ENCODE results near the gene PNPLA6. TPM values are rescaled to one million over a fixed set of nuclear protein-coding genes. Genes with fewer than 3 reads are reported as not detected.
A peak's percentile ranks its signal among the peaks of the same experiment; 100 is the strongest.

PNPLA6 gene
- total and polyA plus RNA-seq, 8 donors = 28.7 to 255 (median 37.7) TPM

DNA sequence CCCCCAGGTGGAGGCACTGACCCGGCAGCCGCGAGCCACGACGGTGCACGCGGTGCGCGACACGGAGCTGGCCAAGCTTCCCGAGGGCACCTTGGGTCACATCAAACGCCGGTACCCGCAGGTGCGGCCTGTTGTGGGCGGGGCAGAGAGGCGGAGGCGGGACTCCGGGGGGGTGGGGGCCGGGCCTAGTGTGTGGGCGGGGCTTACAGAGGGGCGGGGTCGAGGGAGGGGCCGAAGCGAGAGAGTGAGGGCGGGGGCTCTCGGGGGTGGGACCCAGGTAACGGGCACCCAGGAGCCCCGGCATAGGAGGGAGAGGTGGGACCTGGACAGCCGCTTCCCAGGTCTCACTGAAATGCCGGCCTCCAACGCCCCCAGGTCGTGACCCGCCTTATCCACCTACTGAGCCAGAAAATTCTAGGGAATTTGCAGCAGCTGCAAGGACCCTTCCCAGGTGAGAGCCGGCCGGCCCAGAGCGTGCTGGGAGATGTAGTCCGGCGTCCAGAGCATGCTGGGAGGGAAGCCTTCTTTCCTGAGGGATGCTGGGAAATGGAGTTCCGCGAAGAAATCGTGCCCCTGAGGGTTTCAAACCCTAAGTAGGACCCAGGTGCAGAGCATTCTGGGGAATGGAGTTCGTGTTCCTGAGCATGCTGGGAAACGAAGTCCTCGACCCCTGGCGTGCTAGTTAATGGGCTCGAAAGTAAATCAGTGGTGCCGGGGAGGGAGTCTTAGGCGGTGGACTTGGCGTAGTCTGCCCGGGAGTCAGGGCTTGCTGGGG lies 15.7 kb downstream of the PNPLA6 start:
- H3K4me1 ChIP-seq = peaks cover 0 to 14% of the 10 kb centered on the region in 2 donors
- no peaks in the 10 kb centered on the region for H3K9me3 ChIP-seq
- peak overlapping the region in 1 of 2 donors; percentile 27 for H3K4me3 ChIP-seq
- intact Hi-C loops (cut with DNase I) = no loop called here
- ATAC-seq (peak; percentile 96), DNase-seq (peak; percentile 48 to 88 (median 80))
- TF ChIP-seq, protein P1, sequence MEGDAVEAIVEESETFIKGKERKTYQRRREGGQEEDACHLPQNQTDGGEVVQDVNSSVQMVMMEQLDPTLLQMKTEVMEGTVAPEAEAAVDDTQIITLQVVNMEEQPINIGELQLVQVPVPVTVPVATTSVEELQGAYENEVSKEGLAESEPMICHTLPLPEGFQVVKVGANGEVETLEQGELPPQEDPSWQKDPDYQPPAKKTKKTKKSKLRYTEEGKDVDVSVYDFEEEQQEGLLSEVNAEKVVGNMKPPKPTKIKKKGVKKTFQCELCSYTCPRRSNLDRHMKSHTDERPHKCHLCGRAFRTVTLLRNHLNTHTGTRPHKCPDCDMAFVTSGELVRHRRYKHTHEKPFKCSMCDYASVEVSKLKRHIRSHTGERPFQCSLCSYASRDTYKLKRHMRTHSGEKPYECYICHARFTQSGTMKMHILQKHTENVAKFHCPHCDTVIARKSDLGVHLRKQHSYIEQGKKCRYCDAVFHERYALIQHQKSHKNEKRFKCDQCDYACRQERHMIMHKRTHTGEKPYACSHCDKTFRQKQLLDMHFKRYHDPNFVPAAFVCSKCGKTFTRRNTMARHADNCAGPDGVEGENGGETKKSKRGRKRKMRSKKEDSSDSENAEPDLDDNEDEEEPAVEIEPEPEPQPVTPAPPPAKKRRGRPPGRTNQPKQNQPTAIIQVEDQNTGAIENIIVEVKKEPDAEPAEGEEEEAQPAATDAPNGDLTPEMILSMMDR (IDR thresholded peaks at IDR 0.05) = no peak
- no peak overlapping the region for H3K27ac ChIP-seq
- no peaks in the 10 kb centered on the region for H3K27me3 ChIP-seq
- H3K36me3 ChIP-seq = peaks cover 0 to 71% of the 10 kb centered on the region in 2 donors

DNA sequence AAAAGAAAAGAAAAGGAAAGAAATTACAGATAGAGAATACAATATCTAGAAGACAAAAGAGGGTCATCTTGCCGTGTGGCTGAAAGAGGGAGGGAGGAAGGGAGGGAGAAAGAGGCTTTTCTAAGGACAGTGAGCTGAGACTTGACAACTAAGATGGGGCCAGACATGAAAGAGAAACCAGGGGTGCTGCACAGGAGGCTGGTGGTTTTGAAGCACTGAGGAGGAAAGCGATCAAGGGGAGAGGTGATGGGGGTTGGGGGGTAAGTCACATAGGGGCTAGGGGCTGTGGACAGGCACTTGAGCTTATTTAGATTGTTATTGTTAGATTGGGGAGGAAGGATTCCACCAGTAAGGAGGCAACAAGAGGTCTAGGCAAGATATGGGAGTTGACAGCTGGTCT lies 17.3 kb downstream of the PNPLA6 start:
- Histone ChIP-seq H3K9me3 (no peaks in the 10 kb centered on the region), H3K27me3 (no peaks in the 10 kb centered on the region), H3K36me3 (peaks cover 0 to 80% of the 10 kb centered on the region in 2 donors), H3K4me3 (no peak overlapping the region), H3K27ac (no peak overlapping the region), H3K4me1 (peaks cover 0 to 4% of the 10 kb centered on the region in 2 donors)
- intact Hi-C loops (cut with DNase I) = no loop called here
- TF ChIP-seq, protein P1 (IDR thresholded peaks at IDR 0.05) = no peak
- ATAC-seq = no peak
- no peak for DNase-seq

DNA sequence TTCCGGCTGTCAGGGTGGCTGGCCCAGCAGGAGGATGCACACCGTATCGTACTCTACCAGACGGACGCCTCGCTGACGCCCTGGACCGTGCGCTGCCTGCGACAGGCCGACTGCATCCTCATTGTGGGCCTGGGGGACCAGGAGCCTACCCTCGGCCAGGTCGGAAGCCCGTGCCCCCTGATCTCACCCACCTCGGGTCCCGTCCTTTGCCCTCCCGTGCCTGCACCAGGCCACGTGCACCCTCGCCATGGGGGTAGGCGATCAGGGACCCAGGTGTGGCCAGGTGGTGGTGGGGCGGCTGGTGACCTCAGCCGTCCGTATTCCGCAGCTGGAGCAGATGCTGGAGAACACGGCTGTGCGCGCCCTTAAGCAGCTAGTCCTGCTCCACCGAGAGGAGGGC lies 19.0 kb downstream of the PNPLA6 start:
- Histone ChIP-seq H3K36me3 (peaks cover 0 to 96% of the 10 kb centered on the region in 2 donors), H3K4me3 (no peak overlapping the region), H3K27ac (no peak overlapping the region), H3K9me3 (no peaks in the 10 kb centered on the region), H3K27me3 (no peaks in the 10 kb centered on the region), H3K4me1 (peaks cover 0 to 4% of the 10 kb centered on the region in 2 donors)
- ATAC-seq (no peak), DNase-seq (no peak)
- intact Hi-C loops (cut with DNase I) = no loop called here
- TF ChIP-seq, protein P1 (IDR thresholded peaks at IDR 0.05) = no peak

DNA sequence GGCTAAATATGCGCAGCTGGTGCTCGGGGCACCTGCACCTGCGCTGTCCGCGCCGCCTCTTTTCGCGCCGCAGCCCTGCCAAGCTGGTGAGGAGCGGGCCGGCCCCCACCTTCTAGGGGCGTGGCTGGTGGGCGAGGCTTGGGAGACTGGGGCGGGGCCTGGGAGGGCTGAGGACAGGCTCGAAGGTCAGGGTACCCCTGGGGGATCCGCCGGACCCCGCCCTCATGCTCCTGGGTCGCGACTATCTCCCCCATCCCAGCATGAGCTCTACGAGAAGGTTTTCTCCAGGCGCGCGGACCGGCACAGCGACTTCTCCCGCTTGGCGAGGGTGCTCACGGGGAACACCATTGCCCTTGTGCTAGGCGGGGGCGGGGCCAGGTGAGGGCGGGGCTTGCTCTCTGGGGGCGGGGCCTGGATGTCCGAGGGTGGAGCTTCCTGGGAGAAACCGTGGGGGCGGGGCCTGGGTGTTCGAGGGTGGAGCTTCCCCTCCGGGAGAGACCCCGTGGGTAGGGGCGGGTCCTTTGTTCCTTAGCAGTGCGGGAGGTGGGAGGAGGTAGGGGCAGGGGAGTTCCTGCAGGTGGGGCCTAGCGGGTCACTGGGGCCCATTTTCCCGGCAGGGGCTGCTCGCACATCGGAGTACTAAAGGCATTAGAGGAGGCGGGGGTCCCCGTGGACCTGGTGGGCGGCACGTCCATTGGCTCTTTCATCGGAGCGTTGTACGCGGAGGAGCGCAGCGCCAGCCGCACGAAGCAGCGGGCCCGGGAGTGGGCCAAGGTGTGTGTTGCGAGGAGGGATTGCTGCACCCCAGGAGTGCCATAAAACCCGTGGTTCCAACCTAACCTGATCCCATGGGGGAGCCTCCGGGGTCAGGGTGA lies 19.7 kb downstream of the PNPLA6 start:
- TF ChIP-seq, protein P1 (IDR thresholded peaks at IDR 0.05) = no peak

More for the DNA sequence above, 19.7 kb downstream of the PNPLA6 start:
- Histone ChIP-seq H3K9me3 (no peaks in the 10 kb centered on the region), H3K4me1 (peaks cover 0 to 4% of the 10 kb centered on the region in 2 donors), H3K27ac (no peak overlapping the region), H3K36me3 (peaks cover 0 to 96% of the 10 kb centered on the region in 2 donors), H3K4me3 (no peak overlapping the region), H3K27me3 (no peaks in the 10 kb centered on the region)
- ATAC-seq = no peak
- DNase-seq = no peak
- intact Hi-C loops (cut with DNase I) = no loop called here
